Central memory CD4-positive, alpha-beta T cell (primary cell): Measurements from ENCODE around the gene NAA40.

Experiments used
- DNase-seq: peaks from one replicate; pipeline ENCODE4 v3.0.0; 2022
- total RNA-seq, 3 experiments: gene quantifications; one replicate each; lab custom pipeline; 2026; lab: John Stamatoyannopoulos, UW

The NAA40 gene
- total RNA-seq = 23.3 to 43.4 (median 34.4) reads per million in 3 experiments

GRCh38 chr11:63938479-63939396 is at the start of gene NAA40:
Gene NAA40, plus strand, starts transcription at chr11:63939002. Its CDS starts 95 bp downstream, at chr11:63939097.
- DNase-seq = peak; percentile 89

- DNase-seq = no peak
These were observed 49.5 kb upstream of the NAA40 start for GRCh38 chr11:63889344-63889743.

DNA sequence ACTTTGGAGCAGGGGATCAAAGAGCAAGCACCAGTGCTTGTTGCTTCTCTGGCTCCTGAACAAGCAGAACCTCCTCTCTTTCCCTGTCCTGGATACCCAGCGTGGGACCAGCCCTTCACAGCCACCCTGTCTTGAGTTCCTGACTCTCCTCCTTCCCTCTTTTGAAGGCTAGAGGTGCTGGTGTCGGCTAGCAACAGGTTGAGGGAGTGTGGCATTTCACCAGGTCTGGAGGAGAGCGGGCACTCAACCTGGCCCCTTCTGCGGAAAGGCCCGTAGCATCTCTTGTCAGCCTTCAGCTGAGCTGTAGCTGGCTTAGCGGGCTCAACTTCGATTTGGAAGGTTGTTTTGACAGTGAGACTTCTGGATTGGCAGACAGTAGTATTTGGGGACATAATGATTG is 48.4 kb upstream of the NAA40 start:
- DNase-seq = no peak

- no peak for DNase-seq
These were observed 46.6 kb upstream of the NAA40 start for GRCh38 chr11:63892228-63892627.

- DNase-seq = no peak
These were observed 45.4 kb upstream of the NAA40 start for GRCh38 chr11:63893355-63893754.

GRCh38 chr11:63896071-63896470 is 42.7 kb upstream of the NAA40 start:
- DNase-seq = no peak

- DNase-seq = no peak
These were observed 41.2 kb upstream of the NAA40 start for GRCh38 chr11:63897459-63898146.

GRCh38 chr11:63901660-63902059 is 37.1 kb upstream of the NAA40 start:
- no peak for DNase-seq

DNA sequence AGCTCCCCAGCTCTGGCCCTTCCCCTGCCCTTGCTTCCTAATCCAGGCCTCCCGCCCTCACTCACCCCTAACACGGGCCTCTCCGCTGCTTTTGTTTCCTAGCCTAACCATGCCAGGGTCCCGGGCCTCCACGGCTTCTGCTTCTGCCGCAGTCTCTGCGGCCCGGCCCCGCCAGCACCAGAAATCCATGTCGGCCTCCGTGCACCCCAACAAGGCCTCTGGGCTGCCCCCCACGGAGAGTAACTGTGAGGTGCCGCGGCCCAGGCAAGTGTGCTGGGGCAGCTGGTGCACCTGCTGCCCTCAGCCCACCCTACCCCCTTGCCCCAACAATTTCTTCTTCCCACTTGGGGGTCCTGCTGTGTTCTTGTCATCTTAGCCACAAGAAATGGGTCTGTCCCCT is 34.9 kb upstream of the NAA40 start:
- DNase-seq = no peak

- no peak for DNase-seq
These were observed 34.1 kb upstream of the NAA40 start for GRCh38 chr11:63904743-63905142.

DNA sequence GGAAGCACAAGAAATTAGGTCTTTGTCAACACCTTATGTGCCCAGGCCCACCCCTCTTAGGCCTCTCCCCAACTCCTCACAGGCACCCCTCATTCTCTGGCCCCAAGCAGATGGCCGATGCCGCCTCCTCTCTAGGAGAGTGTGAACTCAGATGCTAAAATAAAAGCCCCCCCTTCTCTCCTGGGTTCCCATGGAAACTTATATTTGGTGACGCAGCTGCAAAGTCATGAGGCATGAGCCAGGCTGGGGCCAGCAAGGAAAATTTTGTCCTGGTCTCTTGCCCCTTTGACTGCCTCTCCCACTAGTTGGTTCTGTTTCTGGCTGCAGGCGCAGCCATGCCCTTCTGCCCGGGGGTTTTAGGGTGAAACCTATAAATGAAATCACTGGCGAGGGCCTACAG is 33.6 kb upstream of the NAA40 start:
- DNase-seq = no peak

DNA sequence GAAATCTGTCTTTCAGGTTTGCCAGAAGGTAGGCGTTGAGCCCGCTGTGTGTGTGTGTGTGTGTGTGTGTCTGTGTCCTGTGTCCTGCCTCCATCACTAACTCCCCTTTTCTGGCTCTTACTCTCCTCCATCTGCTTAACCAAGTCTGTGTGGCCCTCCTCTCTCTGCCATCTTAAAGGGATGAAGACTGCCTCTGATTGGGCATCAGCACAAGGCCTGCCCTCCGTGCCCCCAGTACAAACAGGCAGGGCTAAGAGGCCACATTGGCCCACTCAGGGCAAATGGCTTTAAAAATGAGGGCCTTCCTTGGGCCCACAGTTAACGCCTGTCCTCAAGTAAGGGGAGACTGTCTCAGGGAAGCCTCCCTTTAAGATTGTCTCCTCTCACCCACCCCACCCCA is 32.7 kb upstream of the NAA40 start:
- DNase-seq = no peak

- peak; percentile 48 for DNase-seq
These were observed 32.2 kb upstream of the NAA40 start for GRCh38 chr11:63906585-63906984.

- DNase-seq = no peak
These were observed 31.7 kb upstream of the NAA40 start for GRCh38 chr11:63907063-63907462.

DNA sequence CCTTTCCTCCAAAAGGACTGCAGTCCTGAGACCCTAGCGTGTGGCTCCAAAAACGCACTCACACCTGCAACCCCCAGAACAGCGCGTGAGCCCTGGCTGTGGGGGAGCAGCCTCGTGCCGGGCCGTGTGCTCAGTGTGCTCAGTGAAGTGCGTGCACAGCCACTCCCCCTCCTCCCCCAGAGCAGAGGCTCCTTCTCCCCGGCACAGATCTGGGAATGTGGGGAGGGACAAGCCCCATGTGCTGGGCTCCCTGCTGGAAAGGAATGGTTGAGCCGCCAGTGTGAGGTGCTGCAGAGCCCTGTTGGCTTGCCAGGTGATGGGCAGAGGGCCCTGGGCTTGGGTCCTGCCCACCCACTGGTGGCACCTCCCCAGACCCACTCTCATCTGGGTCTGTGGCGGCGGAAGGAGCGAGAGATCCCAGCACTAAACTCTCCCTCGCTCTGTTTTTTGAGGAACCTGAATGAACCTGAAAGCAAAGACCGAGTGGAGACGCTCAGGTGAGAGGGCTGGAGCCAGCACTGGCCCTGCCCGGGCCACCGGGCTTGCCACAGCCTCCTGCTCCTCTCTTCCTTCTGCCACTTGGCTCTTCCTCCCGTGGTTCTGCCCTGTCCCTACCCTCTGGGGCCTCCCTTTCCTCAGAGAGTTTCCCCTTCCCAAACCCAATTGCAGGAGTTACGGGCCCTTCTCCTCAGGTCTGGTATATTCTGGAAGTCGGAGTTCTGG is 30.8 kb upstream of the NAA40 start:
- DNase-seq = no peak

DNA sequence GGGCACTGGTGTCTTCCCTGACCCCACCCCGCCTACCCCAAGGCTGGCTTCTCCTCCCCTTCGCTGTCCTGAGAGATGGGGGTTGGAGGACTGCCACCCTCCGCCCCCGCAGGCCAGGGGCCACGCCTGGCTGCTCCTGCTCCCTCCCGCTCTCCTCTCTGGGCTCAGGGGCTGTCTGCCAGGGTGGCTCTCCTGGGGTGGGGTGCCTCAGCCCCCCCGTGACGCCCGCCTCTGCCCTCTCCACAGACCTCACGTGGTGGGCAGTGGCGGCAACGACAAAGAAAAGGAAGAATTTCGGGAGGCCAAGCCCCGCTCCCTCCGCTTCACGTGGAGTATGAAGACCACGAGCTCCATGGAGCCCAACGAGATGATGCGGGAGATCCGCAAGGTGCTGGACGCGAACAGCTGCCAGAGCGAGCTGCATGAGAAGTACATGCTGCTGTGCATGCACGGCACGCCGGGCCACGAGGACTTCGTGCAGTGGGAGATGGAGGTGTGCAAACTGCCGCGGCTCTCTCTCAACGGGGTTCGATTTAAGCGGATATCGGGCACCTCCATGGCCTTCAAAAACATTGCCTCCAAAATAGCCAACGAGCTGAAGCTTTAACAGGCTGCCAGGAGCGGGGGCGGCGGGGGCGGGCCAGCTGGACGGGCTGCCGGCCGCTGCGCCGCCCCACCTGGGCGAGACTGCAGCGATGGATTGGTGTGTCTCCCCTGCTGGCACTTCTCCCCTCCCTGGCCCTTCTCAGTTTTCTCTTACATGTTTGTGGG is 30.0 kb upstream of the NAA40 start:
- DNase-seq = no peak

- DNase-seq = no peak
These were observed 29.0 kb upstream of the NAA40 start for GRCh38 chr11:63909591-63910506.

DNA sequence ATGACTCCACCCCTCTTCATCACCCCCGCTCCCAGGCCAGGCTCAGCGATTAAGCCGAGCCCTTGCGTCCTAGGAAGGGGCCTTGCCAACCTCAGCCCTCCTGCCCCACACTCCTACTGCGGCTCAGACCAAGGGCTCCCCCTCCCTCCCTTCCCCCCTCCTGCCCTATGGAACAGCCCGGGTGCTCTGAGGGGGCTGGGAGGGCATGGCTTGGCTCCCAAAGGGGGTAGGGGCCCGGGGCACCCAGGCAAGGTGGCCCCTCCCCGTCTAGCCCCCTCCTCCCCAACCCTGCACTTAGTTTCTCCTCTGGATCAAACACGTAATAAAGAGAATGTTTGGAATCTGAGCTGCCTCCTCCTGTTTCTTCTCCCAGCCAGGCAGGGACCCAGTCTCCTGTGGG is 28.1 kb upstream of the NAA40 start:
- no peak for DNase-seq

DNA sequence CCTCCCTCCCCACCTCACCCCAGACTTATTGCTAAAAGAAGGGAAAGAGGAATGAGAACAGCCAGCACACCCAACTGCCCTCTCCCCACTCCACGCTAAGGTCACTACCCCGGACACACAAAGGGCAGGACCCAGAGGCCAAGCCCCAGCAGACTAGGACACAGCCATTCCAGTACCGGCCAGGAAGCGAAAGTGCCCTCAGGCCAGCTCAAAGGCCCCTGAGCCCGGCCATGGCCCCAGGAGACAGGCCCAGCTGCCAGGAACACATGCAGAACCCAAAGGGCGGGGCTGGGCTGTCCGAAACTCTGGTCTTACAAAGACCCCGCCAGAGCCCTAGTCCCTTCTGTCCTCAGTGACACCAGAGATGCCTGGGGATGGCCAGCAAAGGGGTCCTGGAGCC is 27.4 kb upstream of the NAA40 start:
- no peak for DNase-seq

GRCh38 chr11:63911876-63912275 is 26.9 kb upstream of the NAA40 start:
- no peak for DNase-seq

GRCh38 chr11:63912678-63913077 is 26.1 kb upstream of the NAA40 start:
- DNase-seq = no peak
